GM23338 (cell line): ENCODE measurements around the gene NR1D1.
"Not testable (repeated sequence)": the region's sequence is repeated elsewhere in the genome, so short reads cannot be mapped to it uniquely, and the experiment has no call there.

Source experiments
- CREB1 ChIP-seq: fragments of 250-450 bp; sonication (Bioruptor Pico); IDR thresholded peaks from 2 replicates; pipeline ENCODE4 v1.5.0; 2020; ENCODE audit warnings: low read depth, mild to moderate bottlenecking, moderate library complexity
- CTCF ChIP-seq, 2 experiments: fragments of 200-600 bp in 1 of 2; sonication (generic) in 1 of 2; conservative IDR thresholded peaks; 2 replicates each; pipeline versions ENCODE4 v1.5.1 to v1.6.1; 2016 to 2017; ENCODE audit warnings: antibody characterized with exemption in 2 of 2, low read depth in 2 of 2, mild to moderate bottlenecking in 2 of 2, moderate library complexity in 1 of 2
- ETS1 ChIP-seq: IDR thresholded peaks from 2 replicates; pipeline ENCODE4 v1.6.1; 2016; ENCODE audit warnings: antibody characterized with exemption
- EZH2 ChIP-seq: fragments of 200-600 bp; sonication (generic); IDR thresholded peaks from one replicate; pipeline ENCODE4 v1.8.0; 2017; ENCODE audit warnings: antibody characterized with exemption, mild to moderate bottlenecking, low read depth; ENCODE audit not compliant: unreplicated experiment
- EZH2phosphoT487 ChIP-seq: fragments of 200-600 bp; sonication (generic); IDR thresholded peaks from one replicate; pipeline ENCODE4 v1.8.1; 2018; ENCODE audit warnings: antibody characterized with exemption; ENCODE audit not compliant: unreplicated experiment
- JUNB ChIP-seq: IDR thresholded peaks from one replicate; pipeline ENCODE4 v1.6.1; 2016; ENCODE audit warnings: antibody characterized with exemption; ENCODE audit not compliant: unreplicated experiment
- NANOG ChIP-seq: IDR thresholded peaks from 2 replicates; pipeline ENCODE4 v1.6.1; 2016; ENCODE audit warnings: antibody characterized with exemption, borderline replicate concordance
- POLR2AphosphoS5 ChIP-seq: IDR thresholded peaks from 2 replicates; pipeline ENCODE4 v1.6.1; 2016; ENCODE audit warnings: antibody characterized with exemption, low read depth
- STAT1 ChIP-seq: IDR thresholded peaks from one replicate; pipeline ENCODE4 v1.6.1; 2016; ENCODE audit warnings: antibody characterized with exemption; ENCODE audit not compliant: unreplicated experiment
- ZNF114 ChIP-seq: fragments of 250-450 bp; sonication (Bioruptor Pico); IDR thresholded peaks from 2 replicates; pipeline ENCODE4 v1.5.0; 2020; ENCODE audit warnings: mild to moderate bottlenecking, moderate library complexity
- ZNF331 ChIP-seq: fragments of 250-450 bp; sonication (Bioruptor Pico); IDR thresholded peaks from 2 replicates; pipeline ENCODE4 v1.5.0; 2020; ENCODE audit warnings: low read depth, mild to moderate bottlenecking, moderate library complexity
- TF ChIP-seq, protein P1 (sequence below): IDR thresholded peaks from one replicate; pipeline ENCODE4 v1.6.1; 2018; ENCODE audit warnings: antibody characterized with exemption; ENCODE audit not compliant: unreplicated experiment

GRCh38 chr17:40143166-40143565 lies 42.8 kb upstream of the NR1D1 start:
- not testable (repeated sequence) for TF ChIP-seq CTCF (conservative IDR thresholded peaks at IDR 0.05; ENCODE audit: low read depth in 2 of 2); CREB1; POLR2AphosphoS5; EZH2phosphoT487; STAT1; EZH2; JUNB; ZNF114 (CRISPR knock-in tag); ETS1; NANOG; ZNF331
- TF ChIP-seq, protein P1, sequence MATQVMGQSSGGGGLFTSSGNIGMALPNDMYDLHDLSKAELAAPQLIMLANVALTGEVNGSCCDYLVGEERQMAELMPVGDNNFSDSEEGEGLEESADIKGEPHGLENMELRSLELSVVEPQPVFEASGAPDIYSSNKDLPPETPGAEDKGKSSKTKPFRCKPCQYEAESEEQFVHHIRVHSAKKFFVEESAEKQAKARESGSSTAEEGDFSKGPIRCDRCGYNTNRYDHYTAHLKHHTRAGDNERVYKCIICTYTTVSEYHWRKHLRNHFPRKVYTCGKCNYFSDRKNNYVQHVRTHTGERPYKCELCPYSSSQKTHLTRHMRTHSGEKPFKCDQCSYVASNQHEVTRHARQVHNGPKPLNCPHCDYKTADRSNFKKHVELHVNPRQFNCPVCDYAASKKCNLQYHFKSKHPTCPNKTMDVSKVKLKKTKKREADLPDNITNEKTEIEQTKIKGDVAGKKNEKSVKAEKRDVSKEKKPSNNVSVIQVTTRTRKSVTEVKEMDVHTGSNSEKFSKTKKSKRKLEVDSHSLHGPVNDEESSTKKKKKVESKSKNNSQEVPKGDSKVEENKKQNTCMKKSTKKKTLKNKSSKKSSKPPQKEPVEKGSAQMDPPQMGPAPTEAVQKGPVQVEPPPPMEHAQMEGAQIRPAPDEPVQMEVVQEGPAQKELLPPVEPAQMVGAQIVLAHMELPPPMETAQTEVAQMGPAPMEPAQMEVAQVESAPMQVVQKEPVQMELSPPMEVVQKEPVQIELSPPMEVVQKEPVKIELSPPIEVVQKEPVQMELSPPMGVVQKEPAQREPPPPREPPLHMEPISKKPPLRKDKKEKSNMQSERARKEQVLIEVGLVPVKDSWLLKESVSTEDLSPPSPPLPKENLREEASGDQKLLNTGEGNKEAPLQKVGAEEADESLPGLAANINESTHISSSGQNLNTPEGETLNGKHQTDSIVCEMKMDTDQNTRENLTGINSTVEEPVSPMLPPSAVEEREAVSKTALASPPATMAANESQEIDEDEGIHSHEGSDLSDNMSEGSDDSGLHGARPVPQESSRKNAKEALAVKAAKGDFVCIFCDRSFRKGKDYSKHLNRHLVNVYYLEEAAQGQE, result not testable (repeated sequence)
